Measurements from ENCODE around the gene KASH5. TPM values are rescaled to one million over a fixed set of nuclear protein-coding genes. Genes with fewer than 3 reads are reported as not detected.

KASH5 gene
- total and polyA plus RNA-seq, 2 of the 8 experiments (the other 6 are each of a cell fraction or from before 2014, with no cell fraction given): 0.05 to 0.19 TPM

GRCh38 chr19:49418511-49418910 is 30.5 kb downstream of the KASH5 start:
- no peak overlapping the region for H3K4ac ChIP-seq (replicated peaks; ENCODE audit: insufficient read length, low read depth, low read length)
- H2AFZ ChIP-seq (ENCODE audit: low read length): no peak overlapping the region
- H3K56ac ChIP-seq (replicated peaks; ENCODE audit: insufficient read length, low read depth, low read length): no peak overlapping the region
- peaks cover 19 to 25% (median 23%) of the 10 kb centered on the region in 4 experiments for H3K27me3 ChIP-seq (replicated peaks in 1 of 4; ENCODE audit: control insufficient read depth in 3 of 4, extremely low read depth in 1 of 4, insufficient read depth in 3 of 4, low read length in 3 of 4)
- no peak overlapping the region for H3K18ac ChIP-seq (ENCODE audit: extremely low read depth, low read length)
- no peak overlapping the region for H2BK120ac ChIP-seq (replicated peaks; ENCODE audit: low read depth, low read length)
- no peak overlapping the region for H2BK5ac ChIP-seq (ENCODE audit: low read depth, low read length)
- CTCF ChIA-PET (ENCODE audit: partially characterized antibody): interaction anchor here (0.6 to 14.7 kb wide), 14 partner anchors 9 to 312 kb away, joined by 3 to 291 read pairs (median 5); no protein-coding TSS in a partner anchor
- H3K9me3 ChIP-seq (ENCODE audit: insufficient read depth in 2 of 2, low read depth in 1 of 2, low read length in 1 of 2): no peaks in the 10 kb centered on the region
- H2BK12ac ChIP-seq (ENCODE audit: low read depth, low read length): no peak overlapping the region
- H3K14ac ChIP-seq (ENCODE audit: insufficient read length): no peak overlapping the region
- POLR2A ChIA-PET (ENCODE audit: partially characterized antibody): interaction anchor here (0.8 to 5.0 kb wide), 6 partner anchors 9 to 77 kb away, joined by 3 to 38 read pairs (median 3); no protein-coding TSS in a partner anchor
- H4K20me1 ChIP-seq (replicated peaks in 1 of 2; ENCODE audit: control insufficient read depth in 1 of 2, insufficient read depth in 2 of 2, low read length in 2 of 2): no peaks in the 10 kb centered on the region
- H2BK15ac ChIP-seq (ENCODE audit: low read length): peak overlapping the region; percentile 12; the same call in 1 of the 2 replicates
- H3K79me1 ChIP-seq (ENCODE audit: low read depth, low read length): no peaks in the 10 kb centered on the region
- WGBS, 2 experiments (ENCODE audit: extremely low coverage in 1 of 2, insufficient coverage in 1 of 2, insufficient read length in 1 of 2, insufficient replicate concordance in 2 of 2, low coverage in 1 of 2, low lambda C conversion rate in 2 of 2, missing lambda C conversion rate in 1 of 2): 78% methylated on average over 5 of the region's 5 CpGs; no CpG with 5 or more reads in 1 of the 2 experiments
- H3K4me3 ChIP-seq (ENCODE audit: extremely low read depth in 1 of 4, insufficient read depth in 2 of 4, low read depth in 3 of 4, low read length in 4 of 4): no peak overlapping the region
- no peak overlapping the region for H3K9ac ChIP-seq (replicated peaks in 1 of 4; ENCODE audit: extremely low read depth in 1 of 4, low read depth in 3 of 4, low read length in 3 of 4)
- H4K91ac ChIP-seq (replicated peaks; ENCODE audit: insufficient read length, low read length): no peak overlapping the region
- H2BK20ac ChIP-seq (ENCODE audit: low read length): no peak overlapping the region
- FAIRE-seq (no peak), DNase-seq (ENCODE audit: low read depth in 1 of 2, low spot score in 2 of 2) (no peak)
- no peak overlapping the region for H4K5ac ChIP-seq (ENCODE audit: insufficient read length, low read depth, low read length)
- H3K23ac ChIP-seq (ENCODE audit: insufficient read length): no peak overlapping the region
- H3K79me2 ChIP-seq (ENCODE audit: control insufficient read depth in 1 of 2, insufficient read depth in 2 of 2, low read length in 2 of 2): no peaks in the 10 kb centered on the region
- no peak overlapping the region for H3K4me2 ChIP-seq (ENCODE audit: insufficient read depth in 1 of 2, low read depth in 2 of 2, low read length in 2 of 2)
- H2AK5ac ChIP-seq (ENCODE audit: low read depth, low read length): no peak overlapping the region; the same call in 1 of the 2 replicates
- peaks cover 4 to 29% (median 20%) of the 10 kb centered on the region in 4 experiments; a peak in 6 of 7 replicates for H3K4me1 ChIP-seq (replicated peaks in 1 of 4; ENCODE audit: control insufficient read depth in 3 of 4, insufficient read depth in 4 of 4, low read length in 3 of 4)
- peaks cover 3% of the 10 kb centered on the region; the same call in 1 of the 2 replicates for H3K23me2 ChIP-seq (ENCODE audit: low read depth, low read length)
- no peaks in the 10 kb centered on the region for H3K36me3 ChIP-seq (ENCODE audit: control insufficient read depth in 2 of 4, insufficient read depth in 4 of 4, low read length in 3 of 4)
- H3K27ac ChIP-seq (ENCODE audit: low read depth, low read length): no peak overlapping the region
- H4K8ac ChIP-seq (ENCODE audit: extremely low read depth, insufficient read depth, low read length): no peak overlapping the region
- TF ChIP-seq BCL11A (IDR thresholded peaks at IDR 0.05; ENCODE audit: low read depth in 2 of 2, low read length in 2 of 2): no peak
- no peak for TF ChIP-seq BRCA1 (IDR thresholded peaks at IDR 0.05; ENCODE audit: low read depth, low read length)
